GM23248 (cell line): ENCODE data around the gene CCT4. TPM values are rescaled to one million over a fixed set of nuclear protein-coding genes. Genes with fewer than 3 reads are reported as not detected.
"Not testable (repeated sequence)": the region's sequence is repeated elsewhere in the genome, so short reads cannot be mapped to it uniquely, and the experiment has no call there.

Experiments used
- DNase-seq: peaks from one replicate; pipeline ENCODE4 v3.0.0-alpha.2; 2015
- H2AFZ ChIP-seq: fragments of 200-600 bp; sonication (generic); 2 replicates; pipeline ENCODE4 v1.6.1; 2016; ENCODE audit warnings: antibody characterized with exemption
- H3F3A ChIP-seq: fragments of 200-600 bp; sonication (generic); 2 replicates; pipeline ENCODE4 v1.6.1; 2016; ENCODE audit warnings: mild to moderate bottlenecking, antibody characterized with exemption, mixed run types; ENCODE audit not compliant: insufficient read depth
- H3K27ac ChIP-seq: fragments of 200-600 bp; sonication (generic); 2 replicates; pipeline ENCODE4 v1.5.1; 2016; ENCODE audit warnings: mild to moderate bottlenecking
- H3K27me3 ChIP-seq: fragments of 200-600 bp; sonication (generic); replicated peaks from 2 replicates; pipeline ENCODE4 v1.6.1; 2016; ENCODE audit warnings: mild to moderate bottlenecking; ENCODE audit not compliant: insufficient read depth
- H3K36me3 ChIP-seq: fragments of 200-600 bp; sonication (generic); 2 replicates; pipeline ENCODE4 v1.6.1; 2016; ENCODE audit warnings: low read depth, mild to moderate bottlenecking
- H3K4me1 ChIP-seq: fragments of 200-600 bp; sonication (generic); 2 replicates; pipeline ENCODE4 v1.6.1; 2016; ENCODE audit warnings: mild to moderate bottlenecking; ENCODE audit not compliant: insufficient read depth
- H3K4me2 ChIP-seq: fragments of 200-600 bp; sonication (generic); one replicate; pipeline ENCODE4 v1.6.1; 2016; ENCODE audit warnings: mild to moderate bottlenecking; ENCODE audit not compliant: unreplicated experiment
- H3K4me3 ChIP-seq: fragments of 200-600 bp; sonication (generic); 2 replicates; pipeline ENCODE4 v1.5.1; 2016; ENCODE audit warnings: mild to moderate bottlenecking
- H3K79me2 ChIP-seq: fragments of 200-600 bp; sonication (generic); 2 replicates; pipeline ENCODE4 v1.6.1; 2016; ENCODE audit warnings: mild to moderate bottlenecking; ENCODE audit not compliant: insufficient read depth
- H3K9ac ChIP-seq: fragments of 200-600 bp; sonication (generic); 2 replicates; pipeline ENCODE4 v1.6.1; 2016; ENCODE audit warnings: mild to moderate bottlenecking
- H3K9me2 ChIP-seq: fragments of 200-600 bp; sonication (generic); 2 replicates; pipeline ENCODE4 v1.6.1; 2016; ENCODE audit warnings: mixed run types, mild to moderate bottlenecking, moderate library complexity; ENCODE audit not compliant: insufficient read depth
- H3K9me3 ChIP-seq: fragments of 200-600 bp; sonication (generic); one replicate; pipeline ENCODE4 v1.6.1; 2017; ENCODE audit warnings: low read depth
- H4K20me1 ChIP-seq: fragments of 200-600 bp; sonication (generic); 2 replicates; pipeline ENCODE4 v1.6.0; 2016; ENCODE audit not compliant: insufficient read depth
- EZH2 ChIP-seq: fragments of 200-600 bp; sonication (generic); IDR thresholded peaks from 2 replicates; pipeline ENCODE4 v1.6.1; 2018; ENCODE audit warnings: antibody characterized with exemption, mild to moderate bottlenecking; ENCODE audit not compliant: insufficient read depth, poor library complexity, severe bottlenecking
- EZH2phosphoT487 ChIP-seq: fragments of 200-600 bp; sonication (generic); IDR thresholded peaks from 2 replicates; pipeline ENCODE4 v1.6.1; 2018; ENCODE audit warnings: antibody characterized with exemption, moderate library complexity, mild to moderate bottlenecking, low read depth; ENCODE audit not compliant: insufficient read depth
- WGBS, 2 experiments: methylation state at CpG; one replicate each; pipeline ENCODE4 v1.1.6; 2015 to 2017; ENCODE audit warnings: low lambda C conversion rate in 2 of 2, low coverage in 1 of 2; ENCODE audit errors: missing lambda C conversion rate in 2 of 2; 5-methylcytosine and 5-hydroxymethylcytosine counted together
- in situ Hi-C: fragments of 300-500 bp; cut with MboI; formaldehyde crosslinking; loops from 2 replicates; pipeline ENCODE4 v1.15.0; 2020
- polyA plus RNA-seq: library from polyadenylated mRNA; unstranded; fragments of >200 nt; fragmentation: Nextera tagmentation; extraction: Ambion mirVana; gene quantifications from 2 replicates; pipeline ENCODE4 v1.2.1, GENCODE V29; 2016
- total RNA-seq: library from RNA; depleted of rRNA; stranded (reverse); fragments of >200 nt; shearing (Covaris generic); gene quantifications from 2 replicates; pipeline ENCODE4 v1.2.3, GENCODE V29; 2014

The CCT4 gene
- total and polyA plus RNA-seq, 2 experiments from 2014 or later: 122 to 126 TPM

- peaks cover 10% of the 10 kb centered on the region; the same call in 1 of the 2 replicates for H4K20me1 ChIP-seq
- in situ Hi-C loops: no loop called here
- WGBS, 2 experiments: 86 to 90% methylated on average over 5 of the region's 5 CpGs
- TF ChIP-seq EZH2 (no peak), EZH2phosphoT487 (no peak)
- no peak overlapping the region for H2AFZ ChIP-seq
- H3K9me3 ChIP-seq: no peaks in the 10 kb centered on the region
- DNase-seq: no peak
- H3F3A ChIP-seq: peaks cover 5% of the 10 kb centered on the region; the same call in 1 of the 2 replicates
- H3K9ac ChIP-seq: no peak overlapping the region
- peaks cover 68% of the 10 kb centered on the region for H3K36me3 ChIP-seq
- no peaks in the 10 kb centered on the region for H3K27me3 ChIP-seq
- no peak overlapping the region for H3K4me2 ChIP-seq
- no peak overlapping the region for H3K27ac ChIP-seq
- H3K9me2 ChIP-seq: no peaks in the 10 kb centered on the region
- H3K4me1 ChIP-seq: peaks cover 11% of the 10 kb centered on the region; the same call in 1 of the 2 replicates
- H3K79me2 ChIP-seq: peaks cover 96% of the 10 kb centered on the region
- no peak overlapping the region for H3K4me3 ChIP-seq
Measured at GRCh38 chr2:61882850-61883249, 5.6 kb downstream of the CCT4 start.

GRCh38 chr2:61879351-61879750 is 9.1 kb downstream of the CCT4 start:
- H4K20me1 ChIP-seq, H3K4me2 ChIP-seq, H3K9me2 ChIP-seq, H3K9me3 ChIP-seq, H3K27ac ChIP-seq, in situ Hi-C loops, H2AFZ ChIP-seq, DNase-seq, H3K4me1 ChIP-seq, H3K27me3 ChIP-seq, H3K9ac ChIP-seq, H3K4me3 ChIP-seq: not testable (repeated sequence)
- H3K36me3 ChIP-seq: peaks cover 94% of the 10 kb centered on the region
- H3K79me2 ChIP-seq: peaks cover 89% of the 10 kb centered on the region
- WGBS, 2 experiments: 99 to 100% methylated on average over 4 of the region's 4 CpGs
- peaks cover 16% of the 10 kb centered on the region; the same call in 1 of the 2 replicates for H3F3A ChIP-seq

- no peak overlapping the region for H3K27ac ChIP-seq
- TF ChIP-seq EZH2 (no peak), EZH2phosphoT487 (no peak)
- no peak overlapping the region for H3K4me3 ChIP-seq
- in situ Hi-C loops: no loop called here
- peaks cover 89% of the 10 kb centered on the region for H3K79me2 ChIP-seq
- H3K27me3 ChIP-seq: no peaks in the 10 kb centered on the region
- H3K9ac ChIP-seq: no peak overlapping the region
- 97 to 99% methylated on average over 3 of the region's 3 CpGs for WGBS, 2 experiments
- peaks cover 16% of the 10 kb centered on the region; the same call in 1 of the 2 replicates for H3F3A ChIP-seq
- no peak overlapping the region for H3K4me2 ChIP-seq
- H3K9me2 ChIP-seq: no peaks in the 10 kb centered on the region
- H3K4me1 ChIP-seq: no peaks in the 10 kb centered on the region
- H2AFZ ChIP-seq: no peak overlapping the region
- no peaks in the 10 kb centered on the region for H4K20me1 ChIP-seq
- H3K9me3 ChIP-seq: no peaks in the 10 kb centered on the region
- no peak for DNase-seq
- H3K36me3 ChIP-seq: peaks cover 95% of the 10 kb centered on the region
Measured at GRCh38 chr2:61878761-61879160, 9.7 kb downstream of the CCT4 start.

- Histone ChIP-seq H3K27me3 (no peaks in the 10 kb centered on the region), H2AFZ (no peak overlapping the region), H3K4me2 (no peak overlapping the region), H3K9me2 (no peaks in the 10 kb centered on the region), H3K9me3 (no peaks in the 10 kb centered on the region), H3K79me2 (peaks cover 89% of the 10 kb centered on the region), H3K36me3 (peaks cover 93% of the 10 kb centered on the region), H3K4me3 (no peak overlapping the region), H3K4me1 (no peaks in the 10 kb centered on the region), H4K20me1 (no peaks in the 10 kb centered on the region), H3F3A (peaks cover 20% of the 10 kb centered on the region; the same call in 1 of the 2 replicates), H3K27ac (no peak overlapping the region), H3K9ac (no peak overlapping the region)
- TF ChIP-seq EZH2: no peak
- TF ChIP-seq EZH2phosphoT487: no peak
- DNase-seq: no peak
- in situ Hi-C loops: no loop called here
- WGBS, 2 experiments: 85 to 89% methylated on average over 4 of the region's 4 CpGs
Measured at GRCh38 chr2:61877571-61878245, 10.7 kb downstream of the CCT4 start.
